ENCODE data around the gene LKAAEAR1.

GRCh38 chr20:64050261-64051032, 33.8 kb downstream of the LKAAEAR1 start:
- TF ChIP-seq EZH2 (IDR thresholded peaks at IDR 0.05; ENCODE audit: borderline replicate concordance): no peak
- TF ChIP-seq, protein P1, sequence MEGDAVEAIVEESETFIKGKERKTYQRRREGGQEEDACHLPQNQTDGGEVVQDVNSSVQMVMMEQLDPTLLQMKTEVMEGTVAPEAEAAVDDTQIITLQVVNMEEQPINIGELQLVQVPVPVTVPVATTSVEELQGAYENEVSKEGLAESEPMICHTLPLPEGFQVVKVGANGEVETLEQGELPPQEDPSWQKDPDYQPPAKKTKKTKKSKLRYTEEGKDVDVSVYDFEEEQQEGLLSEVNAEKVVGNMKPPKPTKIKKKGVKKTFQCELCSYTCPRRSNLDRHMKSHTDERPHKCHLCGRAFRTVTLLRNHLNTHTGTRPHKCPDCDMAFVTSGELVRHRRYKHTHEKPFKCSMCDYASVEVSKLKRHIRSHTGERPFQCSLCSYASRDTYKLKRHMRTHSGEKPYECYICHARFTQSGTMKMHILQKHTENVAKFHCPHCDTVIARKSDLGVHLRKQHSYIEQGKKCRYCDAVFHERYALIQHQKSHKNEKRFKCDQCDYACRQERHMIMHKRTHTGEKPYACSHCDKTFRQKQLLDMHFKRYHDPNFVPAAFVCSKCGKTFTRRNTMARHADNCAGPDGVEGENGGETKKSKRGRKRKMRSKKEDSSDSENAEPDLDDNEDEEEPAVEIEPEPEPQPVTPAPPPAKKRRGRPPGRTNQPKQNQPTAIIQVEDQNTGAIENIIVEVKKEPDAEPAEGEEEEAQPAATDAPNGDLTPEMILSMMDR (IDR thresholded peaks at IDR 0.05; ENCODE audit: poor library complexity): no peak

Measured in hepatocyte (in vitro differentiated cells).